Measurements from ENCODE around the gene TBC1D30. TPM values are rescaled to one million over a fixed set of nuclear protein-coding genes. Genes with fewer than 3 reads are reported as not detected.

Gene TBC1D30
- total and polyA plus RNA-seq, 9 of the 15 experiments (the other 6 are each of a cell fraction or from before 2014, with no cell fraction given) = 0.07 to 0.55 (median 0.20) TPM; not detected in 1

DNA sequence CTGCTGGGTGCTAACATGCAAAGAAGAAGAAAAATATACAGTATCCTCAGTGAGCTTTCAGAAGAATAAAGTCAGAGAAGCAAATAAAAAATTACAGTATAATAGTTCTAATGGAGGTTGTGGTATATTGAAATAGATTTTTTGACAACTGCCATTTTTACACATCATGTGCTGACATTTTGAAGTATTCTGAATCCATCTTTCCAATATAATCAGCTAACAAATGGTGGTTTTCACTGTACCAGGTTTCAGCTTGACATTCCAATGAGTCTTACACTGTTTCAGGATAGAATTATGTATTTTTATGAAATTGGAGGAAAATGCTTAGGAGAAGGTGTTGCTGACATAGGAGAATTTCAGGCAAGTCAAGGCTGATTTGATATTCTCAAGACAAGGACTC, 26.3 kb upstream of the TBC1D30 start (continued):
- TF ChIP-seq, protein P1, sequence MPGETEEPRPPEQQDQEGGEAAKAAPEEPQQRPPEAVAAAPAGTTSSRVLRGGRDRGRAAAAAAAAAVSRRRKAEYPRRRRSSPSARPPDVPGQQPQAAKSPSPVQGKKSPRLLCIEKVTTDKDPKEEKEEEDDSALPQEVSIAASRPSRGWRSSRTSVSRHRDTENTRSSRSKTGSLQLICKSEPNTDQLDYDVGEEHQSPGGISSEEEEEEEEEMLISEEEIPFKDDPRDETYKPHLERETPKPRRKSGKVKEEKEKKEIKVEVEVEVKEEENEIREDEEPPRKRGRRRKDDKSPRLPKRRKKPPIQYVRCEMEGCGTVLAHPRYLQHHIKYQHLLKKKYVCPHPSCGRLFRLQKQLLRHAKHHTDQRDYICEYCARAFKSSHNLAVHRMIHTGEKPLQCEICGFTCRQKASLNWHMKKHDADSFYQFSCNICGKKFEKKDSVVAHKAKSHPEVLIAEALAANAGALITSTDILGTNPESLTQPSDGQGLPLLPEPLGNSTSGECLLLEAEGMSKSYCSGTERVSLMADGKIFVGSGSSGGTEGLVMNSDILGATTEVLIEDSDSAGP (CRISPR knock-in tag; IDR thresholded peaks at IDR 0.05) = no peak
- TF ChIP-seq LEF1 (IDR thresholded peaks at IDR 0.05) = no peak
- TF ChIP-seq ATF7 (IDR thresholded peaks at IDR 0.05) = no peak
- TF ChIP-seq, protein P2, sequence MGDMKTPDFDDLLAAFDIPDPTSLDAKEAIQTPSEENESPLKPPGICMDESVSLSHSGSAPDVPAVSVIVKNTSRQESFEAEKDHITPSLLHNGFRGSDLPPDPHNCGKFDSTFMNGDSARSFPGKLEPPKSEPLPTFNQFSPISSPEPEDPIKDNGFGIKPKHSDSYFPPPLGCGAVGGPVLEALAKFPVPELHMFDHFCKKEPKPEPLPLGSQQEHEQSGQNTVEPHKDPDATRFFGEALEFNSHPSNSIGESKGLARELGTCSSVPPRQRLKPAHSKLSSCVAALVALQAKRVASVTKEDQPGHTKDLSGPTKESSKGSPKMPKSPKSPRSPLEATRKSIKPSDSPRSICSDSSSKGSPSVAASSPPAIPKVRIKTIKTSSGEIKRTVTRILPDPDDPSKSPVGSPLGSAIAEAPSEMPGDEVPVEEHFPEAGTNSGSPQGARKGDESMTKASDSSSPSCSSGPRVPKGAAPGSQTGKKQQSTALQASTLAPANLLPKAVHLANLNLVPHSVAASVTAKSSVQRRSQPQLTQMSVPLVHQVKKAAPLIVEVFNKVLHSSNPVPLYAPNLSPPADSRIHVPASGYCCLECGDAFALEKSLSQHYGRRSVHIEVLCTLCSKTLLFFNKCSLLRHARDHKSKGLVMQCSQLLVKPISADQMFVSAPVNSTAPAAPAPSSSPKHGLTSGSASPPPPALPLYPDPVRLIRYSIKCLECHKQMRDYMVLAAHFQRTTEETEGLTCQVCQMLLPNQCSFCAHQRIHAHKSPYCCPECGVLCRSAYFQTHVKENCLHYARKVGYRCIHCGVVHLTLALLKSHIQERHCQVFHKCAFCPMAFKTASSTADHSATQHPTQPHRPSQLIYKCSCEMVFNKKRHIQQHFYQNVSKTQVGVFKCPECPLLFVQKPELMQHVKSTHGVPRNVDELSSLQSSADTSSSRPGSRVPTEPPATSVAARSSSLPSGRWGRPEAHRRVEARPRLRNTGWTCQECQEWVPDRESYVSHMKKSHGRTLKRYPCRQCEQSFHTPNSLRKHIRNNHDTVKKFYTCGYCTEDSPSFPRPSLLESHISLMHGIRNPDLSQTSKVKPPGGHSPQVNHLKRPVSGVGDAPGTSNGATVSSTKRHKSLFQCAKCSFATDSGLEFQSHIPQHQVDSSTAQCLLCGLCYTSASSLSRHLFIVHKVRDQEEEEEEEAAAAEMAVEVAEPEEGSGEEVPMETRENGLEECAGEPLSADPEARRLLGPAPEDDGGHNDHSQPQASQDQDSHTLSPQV (IDR thresholded peaks at IDR 0.05) = no peak
- TF ChIP-seq ZNF140 (CRISPR knock-in tag; IDR thresholded peaks at IDR 0.05) = no peak

DNA sequence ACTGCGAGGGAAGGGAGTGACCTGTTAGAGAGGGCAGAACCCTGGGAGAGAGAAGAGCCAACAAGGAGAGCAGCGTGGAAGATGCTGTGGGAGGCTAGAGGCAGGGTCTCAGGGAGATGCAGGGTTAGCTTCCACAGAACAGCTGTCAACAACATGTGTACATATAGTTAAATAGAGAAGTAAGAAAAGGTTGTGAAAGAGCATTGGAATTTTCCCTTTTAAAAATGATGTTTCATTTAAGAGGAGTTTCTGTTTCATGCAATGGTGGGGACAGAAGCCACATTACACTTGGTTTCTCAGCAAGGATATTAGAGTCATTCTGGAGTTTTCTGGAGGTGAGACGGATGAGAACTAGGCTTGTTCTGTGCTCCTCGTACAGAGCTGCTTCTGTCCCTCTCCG, 23.8 kb upstream of the TBC1D30 start:
- Histone ChIP-seq H3K27ac (ENCODE audit: extremely low read depth, low read depth, low read length) (no peak overlapping the region), H3K9me3 (replicated peaks; ENCODE audit: control insufficient read depth, insufficient read depth, low read depth, low read length) (no peaks in the 10 kb centered on the region), H3K79me2 (ENCODE audit: control insufficient read depth, insufficient read depth, low read length) (no peaks in the 10 kb centered on the region), H3K27me3 (ENCODE audit: control insufficient read depth in 2 of 2, insufficient read depth in 2 of 2, low read length in 2 of 2) (peaks cover 5 to 13% of the 10 kb centered on the region in 2 experiments; a peak in 3 of 5 replicates), H3K4me1 (replicated peaks in 1 of 2; ENCODE audit: control insufficient read depth in 2 of 2, insufficient read depth in 2 of 2, low read length in 2 of 2) (no peaks in the 10 kb centered on the region), H3K9me1 (ENCODE audit: control insufficient read depth, insufficient read depth, low read length) (no peaks in the 10 kb centered on the region), H3K4me3 (no peak overlapping the region), H3K4me2 (ENCODE audit: insufficient read depth, low read length) (no peak overlapping the region), H2AFZ (ENCODE audit: low read depth, low read length) (no peak overlapping the region), H3K36me3 (ENCODE audit: control insufficient read depth, insufficient read depth, low read length) (no peaks in the 10 kb centered on the region), H4K20me1 (replicated peaks; ENCODE audit: control insufficient read depth, insufficient read depth, low read length) (no peaks in the 10 kb centered on the region), H3K9ac (ENCODE audit: insufficient read depth in 1 of 2, low read depth in 2 of 2, low read length in 2 of 2) (no peak overlapping the region)
- ATAC-seq (no peak), DNase-seq (ENCODE audit: extremely low read depth in 1 of 4, low spot score in 3 of 4) (no peak), FAIRE-seq (no peak)
- 2% methylated on average over 5 of the region's 5 CpGs for WGBS (ENCODE audit: insufficient coverage, low coverage, missing lambda C conversion rate)
- in situ Hi-C loops (cut with MboI) (no loop called here), intact Hi-C loops (cut with micrococcal nuclease) (loop anchor here (5.0 kb wide), 1 partner anchor 322 kb away; the partner anchor contains the start of gene WIF1)
- ChIA-PET CTCF (ENCODE audit: low intra/inter-chr PET ratio) (no interaction called here), POLR2A (no interaction called here)
- BruUV-seq (replicated peaks) = no TSS peak
- TF ChIP-seq CTBP1 (IDR thresholded peaks at IDR 0.05; ENCODE audit: borderline replicate concordance) = no peak
- no peak for TF ChIP-seq STAG1 (CRISPR knock-in tag; IDR thresholded peaks at IDR 0.05; ENCODE audit: borderline replicate concordance)
- TF ChIP-seq MEF2D (tag; conservative IDR thresholded peaks at IDR 0.05; ENCODE audit: low read depth) = no peak
- TF ChIP-seq ZNF778 (CRISPR knock-in tag; IDR thresholded peaks at IDR 0.05) = no peak
- TF ChIP-seq, protein P2 (IDR thresholded peaks at IDR 0.05) = no peak
- TF ChIP-seq ZSCAN29 (IDR thresholded peaks at IDR 0.05) = no peak
- TF ChIP-seq MTF1 (CRISPR knock-in tag; IDR thresholded peaks at IDR 0.05; ENCODE audit: borderline replicate concordance) = no peak
- no peak for TF ChIP-seq FOXM1 (IDR thresholded peaks at IDR 0.05; ENCODE audit: low read depth)
- TF ChIP-seq FOXM1 (CRISPR knock-in tag; IDR thresholded peaks at IDR 0.05; ENCODE audit: low read depth) = no peak
